ENCODE measurements around the gene CLCA4.

Gene CLCA4

GRCh38 chr1:86516335-86516734 lies 30.5 kb upstream of the CLCA4 start:
- Mint-ChIP-seq H3K27ac (no peak overlapping the region), H3K36me3 (no peaks in the 10 kb centered on the region), H3K4me1 (no peaks in the 10 kb centered on the region), H3K9me3 (no peaks in the 10 kb centered on the region), H3K27me3 (no peaks in the 10 kb centered on the region), H3K4me3 (no peak overlapping the region)
- no peak for DNase-seq
- CTCF ChIA-PET, result interaction anchor here (1.2 kb wide), 2 partner anchors 9 to 15 kb away, joined by 3 read pairs; no protein-coding TSS in a partner anchor

- Mint-ChIP-seq H3K36me3 (no peaks in the 10 kb centered on the region), H3K9me3 (no peaks in the 10 kb centered on the region), H3K4me1 (no peaks in the 10 kb centered on the region), H3K27ac (no peak overlapping the region), H3K27me3 (no peaks in the 10 kb centered on the region), H3K4me3 (no peak overlapping the region)
- DNase-seq, result no peak
- CTCF ChIA-PET, result no interaction called here
Measured at GRCh38 chr1:86517336-86517735, 29.5 kb upstream of the CLCA4 start.

GRCh38 chr1:86520789-86521521 lies 25.9 kb upstream of the CLCA4 start:
- H3K4me3 Mint-ChIP-seq, result no peak overlapping the region
- H3K4me1 Mint-ChIP-seq, result no peaks in the 10 kb centered on the region
- no peak overlapping the region for H3K27ac Mint-ChIP-seq
- no peak for DNase-seq
- H3K27me3 Mint-ChIP-seq, result no peaks in the 10 kb centered on the region
- no peaks in the 10 kb centered on the region for H3K36me3 Mint-ChIP-seq
- CTCF ChIA-PET, result interaction anchor here (1.1 to 1.4 kb wide), 2 partner anchors 15 kb away, joined by 4 read pairs; no protein-coding TSS in a partner anchor
- no peaks in the 10 kb centered on the region for H3K9me3 Mint-ChIP-seq

- Mint-ChIP-seq H3K27me3 (no peaks in the 10 kb centered on the region), H3K4me1 (no peaks in the 10 kb centered on the region), H3K27ac (no peak overlapping the region), H3K4me3 (no peak overlapping the region), H3K36me3 (no peaks in the 10 kb centered on the region), H3K9me3 (no peaks in the 10 kb centered on the region)
- CTCF ChIA-PET, result interaction anchor here (1.4 kb wide), 1 partner anchor 15 kb away, joined by 4 read pairs; no protein-coding TSS in a partner anchor
- no peak for DNase-seq
Measured at GRCh38 chr1:86521522-86521891, 25.4 kb upstream of the CLCA4 start.

- Mint-ChIP-seq H3K4me1 (no peaks in the 10 kb centered on the region), H3K27me3 (no peaks in the 10 kb centered on the region), H3K9me3 (no peaks in the 10 kb centered on the region), H3K4me3 (no peak overlapping the region), H3K27ac (no peak overlapping the region), H3K36me3 (no peaks in the 10 kb centered on the region)
- DNase-seq, result no peak
- CTCF ChIA-PET, result interaction anchor here (1.4 kb wide), 1 partner anchor 16 kb away, joined by 4 read pairs; no protein-coding TSS in a partner anchor
Measured at GRCh38 chr1:86522240-86522639, 24.6 kb upstream of the CLCA4 start.

- no peaks in the 10 kb centered on the region for H3K9me3 Mint-ChIP-seq
- no peak for DNase-seq
- no peak overlapping the region for H3K27ac Mint-ChIP-seq
- no peaks in the 10 kb centered on the region for H3K27me3 Mint-ChIP-seq
- CTCF ChIA-PET, result no interaction called here
- H3K4me3 Mint-ChIP-seq, result no peak overlapping the region
- H3K36me3 Mint-ChIP-seq, result no peaks in the 10 kb centered on the region
- no peaks in the 10 kb centered on the region for H3K4me1 Mint-ChIP-seq
Measured at GRCh38 chr1:86523670-86524354, 23.1 kb upstream of the CLCA4 start.

GRCh38 chr1:86527306-86527705 lies 19.6 kb upstream of the CLCA4 start:
- CTCF ChIA-PET, result no interaction called here
- Mint-ChIP-seq H3K9me3 (no peaks in the 10 kb centered on the region), H3K36me3 (no peaks in the 10 kb centered on the region), H3K27me3 (no peaks in the 10 kb centered on the region), H3K27ac (no peak overlapping the region), H3K4me1 (no peaks in the 10 kb centered on the region), H3K4me3 (no peak overlapping the region)
- no peak for DNase-seq

- H3K27ac Mint-ChIP-seq, result no peak overlapping the region
- CTCF ChIA-PET, result no interaction called here
- no peaks in the 10 kb centered on the region for H3K36me3 Mint-ChIP-seq
- no peak for DNase-seq
- no peak overlapping the region for H3K4me3 Mint-ChIP-seq
- no peaks in the 10 kb centered on the region for H3K4me1 Mint-ChIP-seq
- no peaks in the 10 kb centered on the region for H3K9me3 Mint-ChIP-seq
- H3K27me3 Mint-ChIP-seq, result no peaks in the 10 kb centered on the region
Measured at GRCh38 chr1:86530211-86530845, 16.6 kb upstream of the CLCA4 start.

- no peak overlapping the region for H3K27ac Mint-ChIP-seq
- H3K36me3 Mint-ChIP-seq, result no peaks in the 10 kb centered on the region
- H3K9me3 Mint-ChIP-seq, result no peaks in the 10 kb centered on the region
- no peak for DNase-seq
- CTCF ChIA-PET, result no interaction called here
- H3K4me1 Mint-ChIP-seq, result no peaks in the 10 kb centered on the region
- H3K27me3 Mint-ChIP-seq, result no peaks in the 10 kb centered on the region
- no peak overlapping the region for H3K4me3 Mint-ChIP-seq
Measured at GRCh38 chr1:86537928-86538695, 8.8 kb upstream of the CLCA4 start.

- no peak for DNase-seq
- no peaks in the 10 kb centered on the region for H3K4me1 Mint-ChIP-seq
- CTCF ChIA-PET, result no interaction called here
- no peak overlapping the region for H3K4me3 Mint-ChIP-seq
- H3K27ac Mint-ChIP-seq, result no peak overlapping the region
- no peaks in the 10 kb centered on the region for H3K9me3 Mint-ChIP-seq
- no peaks in the 10 kb centered on the region for H3K27me3 Mint-ChIP-seq
- H3K36me3 Mint-ChIP-seq, result no peaks in the 10 kb centered on the region
Measured at GRCh38 chr1:86538775-86539174, 8.1 kb upstream of the CLCA4 start.

- no peaks in the 10 kb centered on the region for H3K9me3 Mint-ChIP-seq
- CTCF ChIA-PET, result no interaction called here
- H3K27me3 Mint-ChIP-seq, result no peaks in the 10 kb centered on the region
- DNase-seq, result no peak
- H3K4me1 Mint-ChIP-seq, result no peaks in the 10 kb centered on the region
- no peak overlapping the region for H3K27ac Mint-ChIP-seq
- no peaks in the 10 kb centered on the region for H3K36me3 Mint-ChIP-seq
- no peak overlapping the region for H3K4me3 Mint-ChIP-seq
Measured at GRCh38 chr1:86541859-86542258, 5.0 kb upstream of the CLCA4 start.

- Mint-ChIP-seq H3K9me3 (no peaks in the 10 kb centered on the region), H3K27ac (no peak overlapping the region), H3K4me3 (no peak overlapping the region), H3K36me3 (no peaks in the 10 kb centered on the region), H3K4me1 (no peaks in the 10 kb centered on the region), H3K27me3 (no peaks in the 10 kb centered on the region)
- CTCF ChIA-PET, result no interaction called here
- no peak for DNase-seq
Measured at GRCh38 chr1:86542631-86543030, 4.2 kb upstream of the CLCA4 start.

- H3K4me3 Mint-ChIP-seq, result no peak overlapping the region
- CTCF ChIA-PET, result no interaction called here
- no peaks in the 10 kb centered on the region for H3K27me3 Mint-ChIP-seq
- no peak overlapping the region for H3K27ac Mint-ChIP-seq
- no peaks in the 10 kb centered on the region for H3K4me1 Mint-ChIP-seq
- H3K9me3 Mint-ChIP-seq, result no peaks in the 10 kb centered on the region
- no peaks in the 10 kb centered on the region for H3K36me3 Mint-ChIP-seq
- DNase-seq, result no peak
Measured at GRCh38 chr1:86548839-86549238, 2.0 kb downstream of the CLCA4 start.

- no peaks in the 10 kb centered on the region for H3K9me3 Mint-ChIP-seq
- no peak overlapping the region for H3K4me3 Mint-ChIP-seq
- H3K4me1 Mint-ChIP-seq, result no peaks in the 10 kb centered on the region
- DNase-seq, result no peak
- H3K27ac Mint-ChIP-seq, result no peak overlapping the region
- H3K36me3 Mint-ChIP-seq, result no peaks in the 10 kb centered on the region
- CTCF ChIA-PET, result interaction anchor here (0.7 kb wide), 1 partner anchor 1243 kb away, joined by 3 read pairs; no protein-coding TSS in a partner anchor
- H3K27me3 Mint-ChIP-seq, result no peaks in the 10 kb centered on the region
Measured at GRCh38 chr1:86551305-86551704, 4.4 kb downstream of the CLCA4 start.
